CD4-positive, alpha-beta memory T cell (primary cell): Measurements from ENCODE around the gene ARFGEF3. TPM values are rescaled to one million over a fixed set of nuclear protein-coding genes. Genes with fewer than 3 reads are reported as not detected.
"Not testable (repeated sequence)": the region's sequence is repeated elsewhere in the genome, so short reads cannot be mapped to it uniquely, and the experiment has no call there.

Source experiments
- CTCF ChIA-PET: fragments of 350-600 bp; sonication (Branson Sonifier 250); formaldehyde crosslinking; loops from one replicate; lab custom pipeline; 2021; ENCODE audit warnings: inconsistent platforms; ENCODE audit not compliant: partially characterized antibody; lab: Charles Lee
- POLR2A ChIA-PET: fragments of 350-600 bp; sonication (Branson Sonifier 250); formaldehyde crosslinking; loops from one replicate; lab custom pipeline; 2021; ENCODE audit not compliant: partially characterized antibody; lab: Charles Lee
- DNase-seq, 5 donors: peaks; one replicate each; pipeline versions ENCODE4 v3.0.0 to v3.0.0-alpha.2; 2020 to 2022; ENCODE audit warnings: mixed read lengths in 1 of 5
- H3K27ac ChIP-seq: one replicate; pipeline ENCODE4 v1.7.0; 2013; ENCODE audit warnings: low read depth, low read length
- H3K27me3 ChIP-seq: 2 replicates; pipeline ENCODE4 v1.7.0; 2013; ENCODE audit warnings: mild to moderate bottlenecking, low read length, moderate library complexity; ENCODE audit not compliant: insufficient read depth
- H3K36me3 ChIP-seq: 2 replicates; pipeline ENCODE4 v1.7.0; 2013; ENCODE audit warnings: mild to moderate bottlenecking, low read length, moderate library complexity; ENCODE audit not compliant: insufficient read depth
- H3K4me1 ChIP-seq: 2 replicates; pipeline ENCODE4 v1.7.0; 2013; ENCODE audit warnings: mild to moderate bottlenecking, low read length, moderate library complexity; ENCODE audit not compliant: insufficient read depth
- H3K4me3 ChIP-seq, 2 donors: one replicate each; pipeline ENCODE4 v1.7.0; 2013; ENCODE audit warnings: low read length in 2 of 2, mild to moderate bottlenecking in 1 of 2
- H3K9me3 ChIP-seq, 2 donors: one replicate each; pipeline ENCODE4 v1.7.0; 2013; ENCODE audit warnings: low read length in 2 of 2, control low read depth in 1 of 2; ENCODE audit not compliant: control insufficient read depth in 1 of 2
- H3K27ac Mint-ChIP-seq, 7 donors: one replicate each; pipeline ENCODE4 v1.8.0; 2020 to 2021; ENCODE audit warnings: mixed read lengths in 7 of 7, mild to moderate bottlenecking in 6 of 7, inconsistent platforms in 3 of 7, moderate library complexity in 3 of 7
- H3K27me3 Mint-ChIP-seq, 2 donors: one replicate each; pipeline ENCODE4 v1.8.0; 2020 to 2021; ENCODE audit warnings: mixed read lengths in 2 of 2
- H3K36me3 Mint-ChIP-seq, 2 donors: one replicate each; pipeline ENCODE4 v1.8.0; 2020 to 2021; ENCODE audit warnings: mixed read lengths in 2 of 2, inconsistent platforms in 1 of 2, mild to moderate bottlenecking in 1 of 2
- H3K4me1 Mint-ChIP-seq, 4 donors: one replicate each; pipeline ENCODE4 v1.8.0; 2020 to 2021; ENCODE audit warnings: mixed read lengths in 4 of 4, mild to moderate bottlenecking in 1 of 4
- H3K4me3 Mint-ChIP-seq, 8 donors: one replicate each; pipeline ENCODE4 v1.8.0; 2020 to 2021; ENCODE audit warnings: mixed read lengths in 8 of 8, mild to moderate bottlenecking in 7 of 8, moderate library complexity in 6 of 8, inconsistent platforms in 3 of 8
- H3K9me3 Mint-ChIP-seq, 8 donors: one replicate each; pipeline ENCODE4 v1.8.0; 2020 to 2021; ENCODE audit warnings: mixed read lengths in 8 of 8, mild to moderate bottlenecking in 5 of 8, inconsistent platforms in 3 of 8, moderate library complexity in 1 of 8
- intact Hi-C: fragments of 100-400 bp; cut with micrococcal nuclease; formaldehyde crosslinking; loops from one replicate; pipeline ENCODE4 v1.15.1; 2023
- polyA plus RNA-seq, 2 donors: library from polyadenylated mRNA; unstranded; fragments of 300-500 nt; fragmentation: Illumina TruSeq; gene quantifications; one replicate each; pipeline ENCODE4 v1.2.3, GENCODE V29; 2021
- total RNA-seq, 2 experiments: library from RNA; stranded (reverse); gene quantifications; one replicate each; pipeline ENCODE4 v1.2.3, GENCODE V29; 2021

The ARFGEF3 gene
- total and polyA plus RNA-seq, 4 experiments from 2014 or later: 0.03 TPM; not detected in 3

DNA sequence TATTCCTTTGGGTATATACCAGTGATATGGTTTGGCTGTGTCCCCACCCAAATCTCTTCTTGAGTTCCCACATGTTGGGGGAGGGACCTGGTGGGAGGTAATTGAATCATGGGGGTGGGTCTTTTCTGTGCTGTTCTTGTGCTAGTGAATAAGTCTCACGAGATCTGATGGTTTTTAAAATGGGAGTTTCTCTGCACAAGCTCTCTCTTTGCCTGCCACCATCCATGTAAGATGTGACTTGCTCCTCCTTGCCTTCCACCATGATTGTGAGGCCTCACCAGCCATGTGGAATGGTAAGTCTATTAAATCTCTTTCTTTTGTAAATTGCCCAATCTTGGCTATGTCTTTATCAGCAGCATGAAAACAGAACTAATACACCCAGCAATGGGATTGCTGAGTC is 42.5 kb upstream of the ARFGEF3 start:
- POLR2A ChIA-PET: not testable (repeated sequence)
- H3K27me3 Mint-ChIP-seq: peaks cover 25 to 26% of the 10 kb centered on the region in 2 donors

GRCh38 chr6:138119976-138120375 is 41.8 kb upstream of the ARFGEF3 start:
- Histone ChIP-seq H3K9me3 (no peaks in the 10 kb centered on the region), H3K27ac (no peak overlapping the region), H3K4me3 (no peak overlapping the region), H3K4me1 (no peaks in the 10 kb centered on the region), H3K27me3 (no peaks in the 10 kb centered on the region), H3K36me3 (no peaks in the 10 kb centered on the region)
- H3K4me3 Mint-ChIP-seq: no peak overlapping the region
- intact Hi-C loops: loop anchor here (5.0 kb wide), 1 partner anchor 867 kb away; the partner anchor contains the start of gene REPS1
- no peak overlapping the region for H3K27ac Mint-ChIP-seq
- DNase-seq: no peak
- ChIA-PET CTCF (interaction anchor here (0.9 to 9.5 kb wide), 5 partner anchors 9 to 400 kb away, joined by 3 to 141 read pairs (median 54); no protein-coding TSS in a partner anchor), POLR2A (no interaction called here)
- H3K27me3 Mint-ChIP-seq: peaks cover 22 to 23% of the 10 kb centered on the region in 2 donors
- peaks cover 3 to 5% (median 4%) of the 10 kb centered on the region in 4 donors for H3K4me1 Mint-ChIP-seq
- H3K9me3 Mint-ChIP-seq: peaks cover 0 to 7% (median 3%) of the 10 kb centered on the region in 8 donors
- H3K36me3 Mint-ChIP-seq: no peaks in the 10 kb centered on the region

More for the DNA sequence above, 42.5 kb upstream of the ARFGEF3 start:
- H3K36me3 Mint-ChIP-seq, H3K36me3 ChIP-seq, H3K27ac Mint-ChIP-seq, H3K4me3 ChIP-seq, H3K4me1 Mint-ChIP-seq, H3K4me3 Mint-ChIP-seq, H3K9me3 ChIP-seq, DNase-seq, H3K27me3 ChIP-seq, H3K4me1 ChIP-seq, H3K9me3 Mint-ChIP-seq, H3K27ac ChIP-seq: not testable (repeated sequence)
- intact Hi-C loops: loop anchor here (5.0 kb wide), 1 partner anchor 868 kb away; the partner anchor contains the start of gene REPS1
- CTCF ChIA-PET: interaction anchor here (5.4 to 9.5 kb wide), 4 partner anchors 14 to 400 kb away, joined by 41 to 141 read pairs (median 66); no protein-coding TSS in a partner anchor

- ChIA-PET CTCF (interaction anchor here (1.2 kb wide), 1 partner anchor 384 kb away, joined by 3 read pairs; no protein-coding TSS in a partner anchor), POLR2A (no interaction called here)
- H3K4me1 ChIP-seq: no peaks in the 10 kb centered on the region
- H3K27me3 ChIP-seq: no peaks in the 10 kb centered on the region
- no peak overlapping the region for H3K4me3 ChIP-seq
- Mint-ChIP-seq H3K4me1 (no peaks in the 10 kb centered on the region), H3K4me3 (no peak overlapping the region), H3K27ac (no peak overlapping the region), H3K36me3 (no peaks in the 10 kb centered on the region), H3K27me3 (peaks cover 13% of the 10 kb centered on the region in 2 donors), H3K9me3 (peaks cover 0 to 5% (median 3%) of the 10 kb centered on the region in 8 donors)
- DNase-seq: no peak
- intact Hi-C loops: no loop called here
- H3K27ac ChIP-seq: no peak overlapping the region
- H3K9me3 ChIP-seq: no peaks in the 10 kb centered on the region
- no peaks in the 10 kb centered on the region for H3K36me3 ChIP-seq
Measured at GRCh38 chr6:138124096-138124495, 37.6 kb upstream of the ARFGEF3 start.

DNA sequence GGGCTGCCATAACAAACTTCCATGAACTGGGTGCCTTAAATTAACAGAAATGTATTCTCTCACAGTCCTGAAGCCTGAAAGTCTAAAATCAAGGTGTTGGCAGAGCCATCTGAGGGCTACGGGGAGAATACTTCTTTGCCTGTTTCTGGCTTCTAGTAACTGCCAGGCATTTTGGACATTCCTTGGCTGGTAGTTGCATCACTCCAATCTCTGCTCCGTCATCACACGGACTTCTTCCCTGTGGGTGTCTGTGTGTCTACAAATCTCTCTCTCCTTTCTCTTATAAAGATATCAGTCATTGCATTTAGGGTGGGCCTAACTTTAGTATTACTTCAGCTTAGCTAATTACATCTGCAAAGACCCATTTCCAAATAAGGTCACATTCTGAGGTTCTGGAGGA is 33.6 kb upstream of the ARFGEF3 start:
- H3K9me3 ChIP-seq: no peaks in the 10 kb centered on the region
- intact Hi-C loops: no loop called here
- H3K4me1 ChIP-seq: no peaks in the 10 kb centered on the region
- no peaks in the 10 kb centered on the region for H3K4me1 Mint-ChIP-seq
- no peak overlapping the region for H3K4me3 ChIP-seq
- H3K9me3 Mint-ChIP-seq: peaks cover 0 to 5% (median 3%) of the 10 kb centered on the region in 8 donors
- H3K27ac ChIP-seq: no peak overlapping the region
- no peaks in the 10 kb centered on the region for H3K27me3 ChIP-seq
- ChIA-PET CTCF (interaction anchor here (1.2 kb wide), 1 partner anchor 13 kb away, joined by 3 read pairs; no protein-coding TSS in a partner anchor), POLR2A (no interaction called here)
- H3K4me3 Mint-ChIP-seq: no peak overlapping the region
- no peak overlapping the region for H3K27ac Mint-ChIP-seq
- no peak for DNase-seq
- no peaks in the 10 kb centered on the region for H3K36me3 ChIP-seq
- no peaks in the 10 kb centered on the region for H3K36me3 Mint-ChIP-seq
- H3K27me3 Mint-ChIP-seq: peaks cover 8 to 9% of the 10 kb centered on the region in 2 donors

GRCh38 chr6:138129190-138129589 is 32.5 kb upstream of the ARFGEF3 start:
- intact Hi-C loops: no loop called here
- no peak overlapping the region for H3K27ac ChIP-seq
- no peaks in the 10 kb centered on the region for H3K27me3 ChIP-seq
- DNase-seq: no peak
- H3K4me1 Mint-ChIP-seq: no peaks in the 10 kb centered on the region
- no peak overlapping the region for H3K27ac Mint-ChIP-seq
- H3K9me3 ChIP-seq: no peaks in the 10 kb centered on the region
- POLR2A ChIA-PET: no interaction called here
- peaks cover 6 to 7% of the 10 kb centered on the region in 2 donors for H3K27me3 Mint-ChIP-seq
- H3K36me3 Mint-ChIP-seq: no peaks in the 10 kb centered on the region
- H3K36me3 ChIP-seq: no peaks in the 10 kb centered on the region
- no peak overlapping the region for H3K4me3 Mint-ChIP-seq
- CTCF ChIA-PET: interaction anchor here (1.5 kb wide), 1 partner anchor 12 kb away, joined by 4 read pairs; no protein-coding TSS in a partner anchor
- H3K4me1 ChIP-seq: no peaks in the 10 kb centered on the region
- peaks cover 0 to 3% (median 1%) of the 10 kb centered on the region in 8 donors for H3K9me3 Mint-ChIP-seq
- H3K4me3 ChIP-seq: no peak overlapping the region

- Histone ChIP-seq H3K4me3 (no peak overlapping the region), H3K36me3 (no peaks in the 10 kb centered on the region), H3K27ac (no peak overlapping the region), H3K4me1 (no peaks in the 10 kb centered on the region), H3K27me3 (peaks cover 11% of the 10 kb centered on the region), H3K9me3 (no peaks in the 10 kb centered on the region)
- Mint-ChIP-seq H3K36me3 (no peaks in the 10 kb centered on the region), H3K4me3 (no peak overlapping the region), H3K4me1 (no peaks in the 10 kb centered on the region), H3K27me3 (peaks cover 27 to 37% of the 10 kb centered on the region in 2 donors), H3K27ac (no peak overlapping the region), H3K9me3 (peaks cover 0 to 6% (median 0%) of the 10 kb centered on the region in 8 donors)
- CTCF ChIA-PET: interaction anchor here (0.9 kb wide), 1 partner anchor 40 kb away, joined by 3 read pairs; no protein-coding TSS in a partner anchor
- no peak for DNase-seq
- intact Hi-C loops: no loop called here
- POLR2A ChIA-PET: no interaction called here
Measured at GRCh38 chr6:138142806-138143205, 18.9 kb upstream of the ARFGEF3 start.

DNA sequence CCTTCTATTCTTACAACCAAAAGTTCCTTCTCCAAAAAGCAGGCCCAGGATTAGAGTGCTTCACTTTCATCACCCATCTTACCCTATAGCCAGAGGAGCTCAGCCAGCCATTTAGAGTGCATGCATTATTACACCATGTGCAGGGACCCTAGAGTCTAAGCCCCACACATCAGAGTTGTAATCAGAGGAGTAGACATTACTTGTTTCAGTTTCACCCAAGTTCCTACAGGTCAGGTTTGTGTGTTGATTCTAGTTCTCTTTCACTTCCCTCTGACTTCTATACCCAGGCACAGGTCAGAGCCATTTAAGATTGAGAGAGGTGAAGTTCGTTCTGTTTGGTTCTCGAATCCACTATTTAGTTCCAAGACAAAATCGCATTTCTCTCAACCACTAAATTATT is 16.3 kb upstream of the ARFGEF3 start:
- peaks cover 24 to 27% of the 10 kb centered on the region in 2 donors for H3K27me3 Mint-ChIP-seq

More for the DNA sequence above, 16.3 kb upstream of the ARFGEF3 start:
- Mint-ChIP-seq H3K36me3 (no peaks in the 10 kb centered on the region), H3K27ac (no peak overlapping the region), H3K9me3 (peaks cover 0 to 6% (median 0%) of the 10 kb centered on the region in 8 donors), H3K4me1 (no peaks in the 10 kb centered on the region), H3K4me3 (no peak overlapping the region)
- H3K9me3 ChIP-seq: no peaks in the 10 kb centered on the region
- no peaks in the 10 kb centered on the region for H3K36me3 ChIP-seq
- H3K4me3 ChIP-seq: no peak overlapping the region
- H3K27me3 ChIP-seq: peaks cover 5% of the 10 kb centered on the region
- H3K27ac ChIP-seq: no peak overlapping the region
- no peaks in the 10 kb centered on the region for H3K4me1 ChIP-seq
- no peak for DNase-seq
- intact Hi-C loops: no loop called here
- POLR2A ChIA-PET: no interaction called here
- CTCF ChIA-PET: interaction anchor here (1.2 kb wide), 1 partner anchor 28 kb away, joined by 3 read pairs; no protein-coding TSS in a partner anchor
